GM12873 (cell line): ENCODE data around the gene DTNB.

Experiments used
- CTCF ChIP-seq: IDR thresholded peaks from 2 replicates; pipeline ENCODE4 v1.5.1; 2012; ENCODE audit warnings: low read depth, mild to moderate bottlenecking, moderate library complexity, low read length, control low read depth; ENCODE audit not compliant: insufficient read depth; ENCODE audit errors: missing control alignments

The DTNB gene

GRCh38 chr2:25504266-25504665, 169.1 kb downstream of the DTNB start:
- TF ChIP-seq CTCF: no peak

- no peak for TF ChIP-seq CTCF
These were observed 174.2 kb downstream of the DTNB start for GRCh38 chr2:25499157-25499556.

- TF ChIP-seq CTCF: no peak
These were observed 175.4 kb downstream of the DTNB start for GRCh38 chr2:25497918-25498407.

GRCh38 chr2:25497229-25497917, 176.0 kb downstream of the DTNB start:
- TF ChIP-seq CTCF: no peak

- no peak for TF ChIP-seq CTCF
These were observed 178.8 kb downstream of the DTNB start for GRCh38 chr2:25494616-25495015.

GRCh38 chr2:25493207-25493606, 180.2 kb downstream of the DTNB start:
- TF ChIP-seq CTCF: no peak

GRCh38 chr2:25492726-25493125, 180.7 kb downstream of the DTNB start:
- no peak for TF ChIP-seq CTCF
